HG03097 (cell line): ENCODE measurements around the gene PIGV.

Experiments
- ATAC-seq: cut with Tn5 transposase; IDR thresholded peaks from one replicate; pipeline ENCODE4 v1.9.1; 2021; ENCODE audit not compliant: unreplicated experiment, low FRiP score

PIGV gene

DNA sequence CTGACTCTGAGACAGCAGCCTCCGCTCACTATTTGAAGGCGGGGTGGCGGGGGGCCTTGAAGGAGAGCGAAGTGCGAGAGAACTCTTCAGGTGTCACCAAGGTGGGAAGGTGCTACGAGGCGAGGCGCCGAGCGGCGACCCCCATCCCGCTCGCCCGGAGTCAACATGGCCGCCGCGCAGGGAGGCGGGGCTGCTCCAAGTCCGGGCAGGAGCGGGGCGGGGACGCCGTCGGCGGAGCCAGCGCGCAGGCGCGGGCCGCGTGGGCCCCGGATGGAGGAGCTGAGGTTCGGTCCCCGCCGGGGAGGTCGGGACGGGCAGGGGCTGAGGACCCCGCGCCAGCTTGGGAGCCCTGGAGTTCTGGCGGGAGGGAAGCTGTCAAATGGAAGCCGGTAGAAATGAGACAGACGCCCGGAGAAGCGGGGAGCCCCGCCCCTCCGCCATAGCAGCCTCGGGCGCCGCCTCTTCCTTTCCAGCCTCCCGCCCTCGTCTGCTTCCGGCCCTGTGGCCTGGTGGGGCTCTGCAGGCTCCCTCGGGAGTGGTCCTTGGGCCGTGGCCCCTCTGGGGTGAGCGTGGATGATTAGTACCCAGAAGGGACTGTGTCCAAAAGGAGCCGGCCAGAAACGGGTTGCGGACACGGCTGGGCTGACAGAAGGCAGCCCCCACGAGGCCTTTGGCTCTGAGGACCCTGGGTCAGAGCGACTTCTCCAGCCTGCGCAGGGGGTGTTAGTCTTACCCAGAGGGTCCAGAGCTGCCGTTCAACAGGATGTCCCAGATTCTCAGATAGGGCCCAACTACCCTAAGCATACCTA is at the start of gene PIGV:
TSS of gene PIGV (plus strand) at position 245 of the 809 bp plus-strand sequence. CDS start 2,866 bp downstream, outside the sequence.
- peak; percentile 62 for ATAC-seq

GRCh38 chr1:26739329-26739914 is 48.3 kb upstream of the PIGV start:
- ATAC-seq: no peak

DNA sequence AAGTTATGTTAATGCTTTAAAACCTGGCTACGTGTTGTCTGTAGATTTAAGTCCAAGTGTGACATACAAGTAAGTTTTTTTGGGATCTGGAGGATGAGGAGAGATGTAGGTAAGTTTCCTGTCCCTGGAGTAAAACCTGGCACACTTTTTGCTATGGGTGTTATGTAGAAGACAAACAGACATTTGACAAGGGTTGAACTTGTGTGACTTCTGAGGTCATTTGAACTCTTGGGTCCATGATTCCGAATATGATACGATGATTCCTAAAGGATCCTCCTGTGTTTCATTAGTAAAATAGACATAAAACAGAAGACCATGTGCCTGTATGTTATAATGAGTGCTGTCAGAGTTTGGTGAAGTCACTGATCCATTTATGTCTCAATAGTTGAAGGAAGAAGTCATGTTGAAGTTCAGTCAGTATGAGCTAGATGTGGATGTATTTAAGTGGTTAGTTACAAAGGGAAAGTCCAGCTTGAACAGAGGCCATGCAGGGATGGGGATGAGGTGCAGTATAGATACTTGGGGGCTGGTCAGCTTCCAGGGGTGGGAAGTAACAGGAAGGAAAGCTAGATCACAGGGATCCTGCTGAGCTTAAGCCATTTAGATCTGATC is 47.6 kb upstream of the PIGV start:
- no peak for ATAC-seq

DNA sequence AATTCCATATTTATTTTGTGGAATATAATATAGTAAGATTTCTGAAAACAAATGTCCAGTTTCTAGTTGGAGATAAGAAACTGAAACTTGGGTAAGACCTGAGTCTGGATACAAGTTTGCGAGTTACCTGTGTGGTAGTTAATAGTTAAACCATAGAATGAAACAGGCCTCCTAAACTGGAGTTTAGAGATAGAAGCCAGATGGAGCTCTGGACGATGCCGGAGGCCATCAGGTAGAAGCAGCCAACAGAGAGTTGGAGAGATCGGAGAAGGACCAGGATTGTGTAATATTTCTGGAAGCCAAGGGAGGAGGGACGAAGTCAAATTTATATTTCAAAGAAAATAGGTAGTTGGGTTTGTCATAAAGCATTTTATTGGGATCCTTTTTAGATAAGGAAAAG is 46.8 kb upstream of the PIGV start:
- no peak for ATAC-seq

DNA sequence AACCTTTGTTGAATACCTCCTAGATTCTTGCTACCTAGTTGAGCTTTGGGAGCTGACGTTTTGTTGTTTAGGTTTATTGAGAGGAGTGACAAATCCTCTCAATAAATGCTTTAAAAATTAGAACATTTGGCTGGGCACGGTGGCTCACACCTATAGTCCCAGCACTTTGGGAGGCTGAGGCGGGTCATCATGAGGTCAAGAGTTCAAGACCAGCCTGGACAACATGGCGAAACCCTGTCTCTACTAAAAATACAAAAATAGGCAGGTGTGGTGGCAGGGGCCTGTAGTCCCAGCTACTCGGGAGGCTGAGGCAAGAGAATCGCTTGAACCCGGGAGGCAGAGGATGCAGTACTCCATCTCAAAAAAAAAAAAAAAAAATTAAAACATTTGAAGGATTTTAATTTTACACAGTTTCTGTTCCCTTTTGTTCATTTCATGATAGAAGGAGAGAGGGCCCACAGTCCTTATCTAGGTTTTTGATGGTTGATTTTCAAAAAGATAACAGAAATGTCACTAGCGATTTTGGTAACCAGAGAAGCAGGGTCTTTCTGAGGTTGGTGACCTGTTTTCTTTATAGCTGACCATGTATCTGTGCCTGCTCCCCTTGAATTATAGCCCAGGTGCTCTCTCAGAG is 44.2 kb upstream of the PIGV start:
- no peak for ATAC-seq

- peak; percentile 95 for ATAC-seq
These were observed 43.4 kb upstream of the PIGV start for GRCh38 chr1:26744075-26744959.

- no peak for ATAC-seq
These were observed 42.6 kb upstream of the PIGV start for GRCh38 chr1:26745191-26745590.

DNA sequence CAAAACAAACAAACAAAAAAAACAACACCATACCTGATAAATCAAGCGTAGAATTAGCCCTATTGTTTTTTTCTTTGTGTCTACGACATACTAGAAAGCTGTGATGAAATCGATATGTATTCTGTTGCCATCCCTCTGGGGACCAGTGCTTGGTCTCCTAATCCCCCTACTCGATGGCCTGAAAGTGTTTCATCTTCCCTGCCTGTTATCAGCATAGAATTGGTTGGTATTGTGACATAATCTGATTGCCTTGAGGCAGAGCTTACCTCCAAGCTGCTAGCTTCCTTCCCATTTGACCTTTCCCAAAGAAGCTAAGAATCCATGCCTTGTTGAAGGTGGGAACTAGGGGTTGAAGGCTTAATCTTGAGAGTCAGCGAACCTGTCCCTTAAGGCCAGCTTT is 40.7 kb upstream of the PIGV start:
- ATAC-seq: no peak

- no peak for ATAC-seq
These were observed 39.4 kb upstream of the PIGV start for GRCh38 chr1:26748351-26748750.

- ATAC-seq: no peak
These were observed 38.3 kb upstream of the PIGV start for GRCh38 chr1:26749458-26749857.

GRCh38 chr1:26750428-26750827 is 37.3 kb upstream of the PIGV start:
- ATAC-seq: no peak

- no peak for ATAC-seq
These were observed 35.2 kb upstream of the PIGV start for GRCh38 chr1:26752519-26752918.

- ATAC-seq: no peak
These were observed 33.5 kb upstream of the PIGV start for GRCh38 chr1:26754086-26754874.

GRCh38 chr1:26758358-26758757 is 29.4 kb upstream of the PIGV start:
- no peak for ATAC-seq

DNA sequence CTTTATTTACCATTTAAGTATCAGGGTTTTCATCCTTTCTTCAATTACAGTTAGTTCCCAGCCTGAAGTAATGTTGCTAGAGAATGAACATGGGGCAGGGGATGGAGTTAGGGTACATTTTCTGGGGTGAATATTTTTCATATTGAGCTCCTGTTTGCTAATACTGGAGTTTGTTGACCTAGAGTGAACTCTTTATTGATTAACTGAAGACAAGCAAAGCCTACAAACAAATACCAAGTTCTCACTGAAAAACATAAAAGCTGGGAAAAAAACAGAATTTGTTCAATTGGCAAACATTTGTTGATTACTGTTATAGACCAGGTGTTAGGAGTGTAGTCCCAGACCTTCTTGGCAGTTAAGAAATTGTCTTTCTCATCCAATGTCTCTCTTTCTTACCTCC is 28.2 kb upstream of the PIGV start:
- ATAC-seq: no peak

GRCh38 chr1:26761217-26761616 is 26.5 kb upstream of the PIGV start:
- ATAC-seq: no peak

- no peak for ATAC-seq
These were observed 20.0 kb upstream of the PIGV start for GRCh38 chr1:26767714-26768113.

- no peak for ATAC-seq
These were observed 19.0 kb upstream of the PIGV start for GRCh38 chr1:26768755-26769154.

DNA sequence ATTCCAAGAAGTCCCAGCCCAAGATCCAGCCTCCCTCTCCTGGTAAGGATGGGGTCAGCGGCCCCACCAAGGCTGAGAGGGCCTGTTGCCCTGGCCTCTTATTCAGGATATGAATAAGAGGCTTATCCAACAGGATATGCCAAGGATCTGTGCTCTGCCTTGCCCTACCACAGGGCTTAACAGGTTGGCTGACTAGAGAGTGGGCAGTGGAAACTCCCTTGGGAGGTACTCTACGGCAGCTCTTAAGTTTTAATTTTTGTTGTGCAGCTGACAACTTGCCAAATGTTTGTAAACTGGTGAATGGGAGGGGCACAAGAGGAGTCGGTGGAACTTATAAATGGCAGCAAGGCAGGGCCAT is 16.5 kb upstream of the PIGV start:
- ATAC-seq: no peak
